H1 (cell line): ENCODE measurements around the gene SRPK3. TPM values are rescaled to one million over a fixed set of nuclear protein-coding genes. Genes with fewer than 3 reads are reported as not detected.

Experiments
- CTCF ChIA-PET: fragments of 300-600 bp; sonication (Branson Sonifier 250); formaldehyde crosslinking; loops from one replicate; lab custom pipeline; 2021; ENCODE audit not compliant: partially characterized antibody; lab: Charles Lee
- POLR2A ChIA-PET: fragments of 300-600 bp; sonication (Branson Sonifier 250); formaldehyde crosslinking; loops from one replicate; lab custom pipeline; 2021; ENCODE audit warnings: inconsistent platforms; ENCODE audit not compliant: partially characterized antibody; lab: Charles Lee
- DNase-seq, 2 experiments: peaks; one replicate each; pipeline versions ENCODE4 v3.0.0 to v3.0.0-alpha.2; 2010 to 2022; ENCODE audit warnings: low spot score in 2 of 2, low read depth in 1 of 2, mixed read lengths in 1 of 2
- FAIRE-seq: peaks from 2 replicates; lab custom pipeline; 2011; peaks lifted over from hg19 to GRCh38; lab: Jason Lieb, UNC
- H2AFZ ChIP-seq: 2 replicates; pipeline ENCODE4 v1.8.1; 2012; ENCODE audit warnings: low read length, inconsistent platforms
- H2AK5ac ChIP-seq: 2 replicates; pipeline ENCODE4 v1.6.1; 2013; ENCODE audit warnings: low read depth, low read length
- H2BK120ac ChIP-seq: replicated peaks from 2 replicates; pipeline ENCODE3; 2013; ENCODE audit warnings: low read depth, low read length, inconsistent platforms
- H2BK12ac ChIP-seq: 2 replicates; pipeline ENCODE4 v1.6.1; 2013; ENCODE audit warnings: low read depth, low read length
- H2BK15ac ChIP-seq: 2 replicates; pipeline ENCODE4 v1.6.1; 2013; ENCODE audit warnings: low read length
- H2BK20ac ChIP-seq: 2 replicates; pipeline ENCODE4 v1.6.1; 2013; ENCODE audit warnings: low read length
- H2BK5ac ChIP-seq: 2 replicates; pipeline ENCODE4 v1.6.1; 2013; ENCODE audit warnings: low read depth, low read length
- H3K14ac ChIP-seq: 2 replicates; pipeline ENCODE4 v1.6.1; 2013; ENCODE audit warnings: inconsistent platforms; ENCODE audit not compliant: insufficient read length
- H3K18ac ChIP-seq: 2 replicates; pipeline ENCODE4 v1.6.1; 2013; ENCODE audit warnings: low read length; ENCODE audit errors: extremely low read depth
- H3K23ac ChIP-seq: 2 replicates; pipeline ENCODE4 v1.6.1; 2013; ENCODE audit warnings: inconsistent platforms; ENCODE audit not compliant: insufficient read length
- H3K23me2 ChIP-seq: 2 replicates; pipeline ENCODE4 v1.6.1; 2013; ENCODE audit warnings: low read depth, low read length
- H3K27ac ChIP-seq: 2 replicates; pipeline ENCODE4 v1.6.1; 2011; ENCODE audit warnings: low read depth, low read length, inconsistent platforms
- H3K27me3 ChIP-seq, 4 experiments: replicated peaks in 1 of 4; 1 replicate in 1 of 4; 2 replicates in 3 of 4; pipeline versions ENCODE4 v1.6.1 to v1.8.1; 2011 to 2013; ENCODE audit warnings: low read length in 3 of 4, mild to moderate bottlenecking in 3 of 4, inconsistent platforms in 2 of 4, mixed read lengths in 2 of 4, moderate library complexity in 1 of 4; ENCODE audit not compliant: control insufficient read depth in 3 of 4, insufficient read depth in 3 of 4; ENCODE audit errors: extremely low read depth in 1 of 4
- H3K36me3 ChIP-seq, 4 experiments: 2 replicates each; pipeline versions ENCODE4 v1.6.1 to v1.8.1; 2011 to 2013; ENCODE audit warnings: mild to moderate bottlenecking in 4 of 4, low read length in 3 of 4, moderate library complexity in 2 of 4, control low read depth in 1 of 4, inconsistent platforms in 1 of 4; ENCODE audit not compliant: insufficient read depth in 4 of 4, control insufficient read depth in 2 of 4
- H3K4ac ChIP-seq: replicated peaks from 2 replicates; pipeline ENCODE3; 2013; ENCODE audit warnings: low read length, low read depth, mixed read lengths, inconsistent platforms; ENCODE audit not compliant: insufficient read length
- H3K4me1 ChIP-seq, 4 experiments: replicated peaks in 1 of 4; 1 replicate in 1 of 4; 2 replicates in 3 of 4; pipeline versions ENCODE4 v1.6.1 to v1.8.1; 2011 to 2013; ENCODE audit warnings: low read length in 3 of 4, inconsistent platforms in 2 of 4, mixed read lengths in 1 of 4; ENCODE audit not compliant: insufficient read depth in 4 of 4, control insufficient read depth in 3 of 4
- H3K4me2 ChIP-seq, 2 experiments: 2 replicates each; pipeline versions ENCODE4 v1.6.1 to v1.8.1; 2011 to 2013; ENCODE audit warnings: low read depth in 2 of 2, low read length in 2 of 2, control low read depth in 1 of 2, inconsistent platforms in 1 of 2, mild to moderate bottlenecking in 1 of 2; ENCODE audit not compliant: insufficient read depth in 1 of 2
- H3K4me3 ChIP-seq, 4 experiments: fragments of 200-600, 300-600 bp in 1 of 4; sonication (generic), shearing (Covaris generic), sonication (Bioruptor Twin) in 1 of 4; 2 replicates each; pipeline versions ENCODE4 v1.5.1 to v1.8.1; 2011 to 2016; ENCODE audit warnings: low read length in 4 of 4, low read depth in 3 of 4, control low read depth in 2 of 4, inconsistent platforms in 2 of 4, mild to moderate bottlenecking in 2 of 4, mixed read lengths in 1 of 4, moderate library complexity in 1 of 4; ENCODE audit not compliant: insufficient read depth in 2 of 4; ENCODE audit errors: extremely low read depth in 1 of 4
- H3K56ac ChIP-seq: replicated peaks from 2 replicates; pipeline ENCODE3; 2013; ENCODE audit warnings: low read depth, mild to moderate bottlenecking, mixed read lengths, low read length, inconsistent platforms; ENCODE audit not compliant: insufficient read length
- H3K79me1 ChIP-seq: 2 replicates; pipeline ENCODE4 v1.6.1; 2013; ENCODE audit warnings: low read depth, low read length, control low read depth
- H3K79me2 ChIP-seq, 2 experiments: 2 replicates each; pipeline versions ENCODE4 v1.6.1 to v1.8.1; 2012 to 2013; ENCODE audit warnings: low read length in 2 of 2, mild to moderate bottlenecking in 2 of 2, inconsistent platforms in 1 of 2; ENCODE audit not compliant: insufficient read depth in 2 of 2, control insufficient read depth in 1 of 2
- H3K9ac ChIP-seq, 4 experiments: replicated peaks in 1 of 4; 1 replicate in 1 of 4; 2 replicates in 3 of 4; pipeline versions ENCODE4 v1.6.1 to v1.8.1; 2011 to 2013; ENCODE audit warnings: low read depth in 3 of 4, low read length in 3 of 4, control low read depth in 2 of 4, mild to moderate bottlenecking in 2 of 4, moderate library complexity in 2 of 4, inconsistent platforms in 1 of 4; ENCODE audit errors: extremely low read depth in 1 of 4
- H3K9me3 ChIP-seq, 2 experiments: 2 replicates each; pipeline versions ENCODE4 v1.6.1 to v1.8.1; 2012 to 2013; ENCODE audit warnings: mild to moderate bottlenecking in 2 of 2, moderate library complexity in 2 of 2, control low read depth in 1 of 2, inconsistent platforms in 1 of 2, low read depth in 1 of 2, low read length in 1 of 2, mixed read lengths in 1 of 2; ENCODE audit not compliant: insufficient read depth in 2 of 2
- H4K20me1 ChIP-seq, 2 experiments: replicated peaks in 1 of 2; 2 replicates each; pipeline versions ENCODE3 to v1.8.1; 2011 to 2013; ENCODE audit warnings: inconsistent platforms in 2 of 2, low read length in 2 of 2, mild to moderate bottlenecking in 1 of 2; ENCODE audit not compliant: insufficient read depth in 2 of 2, control insufficient read depth in 1 of 2
- H4K5ac ChIP-seq: 2 replicates; pipeline ENCODE4 v1.6.1; 2013; ENCODE audit warnings: low read length, low read depth, mixed read lengths, inconsistent platforms; ENCODE audit not compliant: insufficient read length
- H4K8ac ChIP-seq: 2 replicates; pipeline ENCODE4 v1.8.0; 2013; ENCODE audit warnings: mild to moderate bottlenecking, moderate library complexity, low read length, inconsistent platforms; ENCODE audit not compliant: insufficient read depth; ENCODE audit errors: extremely low read depth
- H4K91ac ChIP-seq: replicated peaks from 2 replicates; pipeline ENCODE3; 2013; ENCODE audit warnings: low read length, mixed read lengths, inconsistent platforms; ENCODE audit not compliant: insufficient read length
- CBX8 ChIP-seq: fragments of 300-800, 300-1000 bp; sonication (generic); IDR thresholded peaks from 2 replicates; pipeline ENCODE4 v1.7.1; 2016; ENCODE audit warnings: low read depth, low read length, borderline replicate concordance
- CEBPB ChIP-seq: IDR thresholded peaks from 2 replicates; pipeline ENCODE4 v1.6.1; 2012; ENCODE audit warnings: low read depth, low read length
- CHD2 ChIP-seq: IDR thresholded peaks from 2 replicates; pipeline ENCODE4 v1.6.1; 2012; ENCODE audit warnings: low read length, improper control_type of control experiment
- EP300 ChIP-seq, 2 experiments: IDR thresholded peaks; 1 replicate in 1 of 2; 2 replicates in 1 of 2; pipeline ENCODE4 v1.6.1; 2011 to 2012; ENCODE audit warnings: low read depth in 2 of 2, low read length in 2 of 2, mild to moderate bottlenecking in 2 of 2, borderline replicate concordance in 1 of 2, inconsistent platforms in 1 of 2, moderate library complexity in 1 of 2
- KDM4A ChIP-seq: IDR thresholded peaks from one replicate; pipeline ENCODE4 v1.7.1; 2012; ENCODE audit warnings: low read depth, mild to moderate bottlenecking, moderate library complexity, low read length, inconsistent platforms; ENCODE audit not compliant: severe bottlenecking
- MAX ChIP-seq: IDR thresholded peaks from 2 replicates; pipeline ENCODE4 v1.6.1; 2012; ENCODE audit warnings: inconsistent platforms
- PHF8 ChIP-seq: fragments of 200-600 bp; sonication (generic); conservative IDR thresholded peaks from 2 replicates; pipeline ENCODE4 v1.7.1; 2012; ENCODE audit warnings: low read depth, mild to moderate bottlenecking, inconsistent platforms, low read length, moderate library complexity
- RAD21 ChIP-seq, 2 experiments: IDR thresholded peaks in 1 of 2; conservative IDR thresholded peaks in 1 of 2; 2 replicates each; pipeline ENCODE4 v1.6.1; 2011; ENCODE audit warnings: low read depth in 2 of 2, low read length in 2 of 2, improper control_type of control experiment in 1 of 2, inconsistent platforms in 1 of 2, mild to moderate bottlenecking in 1 of 2, moderate library complexity in 1 of 2
- SAP30 ChIP-seq: fragments of 300-600 bp; sonication (generic); IDR thresholded peaks from 2 replicates; pipeline ENCODE4 v1.7.1; 2012; ENCODE audit warnings: low read length, moderate library complexity, mild to moderate bottlenecking, inconsistent platforms; ENCODE audit not compliant: insufficient read depth, insufficient replicate concordance
- SIRT6 ChIP-seq: IDR thresholded peaks from one replicate; pipeline ENCODE4 v1.7.1; 2012; ENCODE audit warnings: low read length, inconsistent platforms
- YY1 ChIP-seq: IDR thresholded peaks from 2 replicates; pipeline ENCODE4 v1.6.1; 2011; ENCODE audit warnings: low read depth, mild to moderate bottlenecking, low read length
- WGBS, 2 experiments: shearing (Covaris generic) in 1 of 2; methylation state at CpG; one replicate each; pipeline versions ENCODE4 v1.1.6 to v1.1.7; 2013 to 2015; ENCODE audit warnings: low lambda C conversion rate in 2 of 2, mixed read lengths in 2 of 2, inconsistent platforms in 1 of 2, low coverage in 1 of 2, missing lambda C conversion rate in 1 of 2; ENCODE audit not compliant: insufficient replicate concordance in 2 of 2, insufficient coverage in 1 of 2, insufficient read length in 1 of 2; ENCODE audit errors: extremely low coverage in 1 of 2, missing lambda C conversion rate in 1 of 2; 5-methylcytosine and 5-hydroxymethylcytosine counted together
- polyA plus RNA-seq, 7 experiments: library from polyadenylated mRNA; depleted of rRNA in 3 of 7; stranded (reverse) in 5 of 7; unstranded in 2 of 7; fragments of >200 nt in 5 of 7; fragments of 200-250 nt in 2 of 7; gene quantifications; 1 replicate in 5 of 7; 2 replicates in 1 of 7; 4 replicates in 1 of 7; pipeline versions ENCODE4 v1.2.1 to v1.2.3, GENCODE V29; 2011 to 2013; ENCODE audit warnings: missing spikeins in 2 of 7, mixed read lengths in 2 of 7
- total RNA-seq: library from RNA; stranded (reverse); fragmentation: NEBNext Ultra II Directional; extraction: Animal tissue kit (Norgen Biotek cat#: 25700); gene quantifications from 2 replicates; pipeline ENCODE4 v1.2.1, GENCODE V29; 2021

The SRPK3 gene
- total and polyA plus RNA-seq, 2 of the 8 experiments (the other 6 are each of a cell fraction or from before 2014, with no cell fraction given): not detected

- Histone ChIP-seq H3K4ac (no peak overlapping the region), H3K9me3 (no peaks in the 10 kb centered on the region), H3K23me2 (no peaks in the 10 kb centered on the region), H3K27ac (no peak overlapping the region), H3K14ac (no peak overlapping the region), H3K79me2 (peaks cover 0 to 20% of the 10 kb centered on the region in 2 experiments; a peak in 2 of 4 replicates), H3K27me3 (no peaks in the 10 kb centered on the region), H2BK12ac (no peak overlapping the region), H3K4me2 (no peak overlapping the region), H4K5ac (no peak overlapping the region), H3K4me3 (no peak overlapping the region), H3K4me1 (no peaks in the 10 kb centered on the region), H4K8ac (peak overlapping the region; percentile 51; the same call in 1 of the 2 replicates), H3K23ac (no peak overlapping the region), H2BK15ac (no peak overlapping the region), H3K9ac (no peak overlapping the region), H2AK5ac (no peak overlapping the region), H2BK120ac (no peak overlapping the region), H4K20me1 (peaks cover 2 to 17% of the 10 kb centered on the region in 2 experiments), H2AFZ (no peak overlapping the region), H4K91ac (no peak overlapping the region), H3K18ac (no peak overlapping the region), H2BK5ac (no peak overlapping the region), H2BK20ac (no peak overlapping the region), H3K36me3 (peaks cover 0 to 21% (median under 1%) of the 10 kb centered on the region in 4 experiments; a peak in 3 of 8 replicates), H3K56ac (no peak overlapping the region), H3K79me1 (peaks cover 3% of the 10 kb centered on the region)
- TF ChIP-seq YY1 (no peak), EP300 (IDR thresholded peaks at IDR 0.05; ENCODE audit: borderline replicate concordance in 1 of 2, low read depth in 2 of 2, low read length in 2 of 2) (no peak), CEBPB (no peak), KDM4A (no peak), RAD21 (IDR thresholded peaks at IDR 0.05 in 1 of 2, conservative IDR thresholded peaks at IDR 0.05 in 1 of 2; ENCODE audit: low read depth in 2 of 2, low read length in 2 of 2) (no peak), SIRT6 (no peak), MAX (no peak), CHD2 (no peak), PHF8 (no peak), SAP30 (no peak), CBX8 (no peak)
- WGBS, 2 experiments: 100% methylated on average over 4 of the region's 34 CpGs; no CpG with 5 or more reads in 1 of the 2 experiments
- FAIRE-seq (no peak), DNase-seq (no peak)
- ChIA-PET POLR2A (interaction anchor here (0.6 to 5.4 kb wide), 7 partner anchors 9 to 205 kb away, joined by 3 to 22 read pairs (median 3); partner anchors contain the start of genes IDH3G and SSR4), CTCF (interaction anchor here (0.6 to 0.7 kb wide), 2 partner anchors 14 to 21 kb away, joined by 3 read pairs; no protein-coding TSS in a partner anchor)
These were observed 23.3 kb downstream of the SRPK3 start for GRCh38 chrX:153804100-153804595.
